Erythroblast (primary cell): ENCODE data around the gene IL36G.
"Not testable (repeated sequence)": the region's sequence is repeated elsewhere in the genome, so short reads cannot be mapped to it uniquely, and the experiment has no call there.

ENCODE experiments used
- DNase-seq, 2 experiments: peaks; one replicate each; lab custom pipeline; 2025; lab: John Stamatoyannopoulos, UW
- GATA1 ChIP-seq: IDR thresholded peaks from 2 replicates; pipeline ENCODE4 v1.6.1; 2011; ENCODE audit warnings: low read depth, mild to moderate bottlenecking, control low read depth, low read length, moderate library complexity
- POLR2A ChIP-seq: IDR thresholded peaks from 2 replicates; pipeline ENCODE4 v1.6.1; 2011; ENCODE audit warnings: mild to moderate bottlenecking, low read length

Gene IL36G

GRCh38 chr2:112977559-112978056 is at the start of gene IL36G:
Gene IL36G, plus strand, starts transcription at chr2:112978006. Its CDS starts 633 bp downstream, at chr2:112978639.
- no peak for TF ChIP-seq POLR2A
- TF ChIP-seq GATA1, result no peak
- no peak for DNase-seq

DNA sequence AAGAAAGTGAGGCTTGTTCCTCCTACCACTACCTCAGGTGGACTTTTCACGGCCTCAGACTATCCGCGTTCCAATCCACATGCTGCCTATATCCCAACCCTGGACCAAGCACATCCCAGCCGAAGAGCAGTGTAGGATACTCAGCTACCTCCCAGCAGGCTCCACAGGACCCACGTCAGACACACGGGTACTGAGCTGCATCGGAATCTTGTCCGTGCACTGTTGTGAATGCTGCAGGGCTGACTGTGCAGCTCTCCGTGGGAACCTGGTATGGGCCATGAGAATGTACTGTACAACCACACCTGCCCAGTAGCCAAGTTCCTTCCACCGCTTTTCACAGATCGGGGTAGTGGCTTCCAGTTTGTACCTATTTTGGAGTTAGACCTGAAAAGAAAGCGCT is 44.5 kb upstream of the IL36G start:
- no peak for TF ChIP-seq POLR2A
- no peak for TF ChIP-seq GATA1
- no peak for DNase-seq

DNA sequence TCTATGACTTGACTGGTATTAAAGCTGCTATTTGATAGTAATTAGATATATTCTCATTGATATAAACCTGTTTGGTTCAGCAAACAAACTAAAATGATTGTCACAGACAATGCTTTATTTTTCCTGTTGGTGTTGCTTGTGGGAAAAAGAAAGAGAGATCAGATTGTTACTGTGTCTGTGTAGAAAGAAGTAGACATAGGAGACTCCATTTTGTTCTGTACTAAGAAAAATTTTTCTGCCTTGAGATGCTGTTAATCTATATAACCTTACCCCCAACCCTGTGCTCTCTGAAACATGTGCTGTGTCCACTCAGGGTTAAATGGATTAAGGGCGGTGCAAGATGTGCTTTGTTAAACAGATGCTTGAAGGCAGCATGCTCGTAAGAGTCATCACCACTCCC is 43.7 kb upstream of the IL36G start:
- DNase-seq, result not testable (repeated sequence)

GRCh38 chr2:112936927-112937232 is 40.9 kb upstream of the IL36G start:
- TF ChIP-seq GATA1 (no peak), POLR2A (no peak)

GRCh38 chr2:112938904-112939303 is 38.9 kb upstream of the IL36G start:
- TF ChIP-seq GATA1 (no peak), POLR2A (no peak)
- no peak for DNase-seq

More at GRCh38 chr2:112936927-112937232, 40.9 kb upstream of the IL36G start:
- DNase-seq, result no peak

GRCh38 chr2:112939425-112939824 is 38.4 kb upstream of the IL36G start:
- TF ChIP-seq POLR2A (no peak), GATA1 (no peak)
- DNase-seq, result no peak

- TF ChIP-seq GATA1 (no peak), POLR2A (no peak)
- no peak for DNase-seq
Measured at GRCh38 chr2:112940859-112941625, 36.8 kb upstream of the IL36G start.

- TF ChIP-seq POLR2A (no peak), GATA1 (no peak)
- peak; percentile 68 to 85 for DNase-seq
Measured at GRCh38 chr2:112941753-112942653, 35.8 kb upstream of the IL36G start.

DNA sequence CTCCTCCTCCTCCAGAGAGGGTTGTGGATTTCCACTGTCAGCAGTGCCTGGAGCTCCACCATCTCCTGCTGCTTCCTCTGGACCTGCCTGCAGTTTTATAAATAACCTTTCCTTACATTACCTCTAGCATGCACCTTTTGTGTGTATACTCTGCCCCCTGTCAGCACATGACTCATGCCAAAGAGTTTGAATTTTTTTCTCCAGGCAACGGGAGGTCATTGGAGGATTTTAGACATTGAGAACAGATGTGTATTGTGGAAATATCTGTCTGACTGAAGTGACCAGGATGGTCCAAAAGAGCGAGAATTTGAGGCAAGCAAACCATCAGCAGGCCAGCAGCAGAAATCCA is 35.2 kb upstream of the IL36G start:
- TF ChIP-seq GATA1, result no peak
- no peak for TF ChIP-seq POLR2A
- no peak for DNase-seq

DNA sequence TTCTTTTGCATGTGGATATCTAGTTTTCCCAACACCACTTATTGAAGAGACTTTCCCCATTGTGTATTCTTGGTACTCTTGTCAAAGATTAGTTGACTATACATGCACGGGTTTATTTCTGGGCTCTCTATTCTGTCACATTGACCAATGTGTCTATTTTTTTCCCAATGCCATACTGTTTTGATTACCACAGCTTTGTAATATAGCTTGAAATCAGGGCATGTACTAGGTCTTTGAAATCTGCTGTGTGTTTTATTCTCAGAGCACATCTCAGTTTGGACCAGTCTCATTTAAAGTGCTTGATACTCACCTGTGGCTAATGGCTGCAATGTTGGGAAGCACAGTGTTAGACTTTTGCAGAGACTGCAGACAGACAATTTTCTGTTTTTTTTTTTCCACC is 32.8 kb upstream of the IL36G start:
- no peak for DNase-seq
- TF ChIP-seq POLR2A (no peak), GATA1 (no peak)

DNA sequence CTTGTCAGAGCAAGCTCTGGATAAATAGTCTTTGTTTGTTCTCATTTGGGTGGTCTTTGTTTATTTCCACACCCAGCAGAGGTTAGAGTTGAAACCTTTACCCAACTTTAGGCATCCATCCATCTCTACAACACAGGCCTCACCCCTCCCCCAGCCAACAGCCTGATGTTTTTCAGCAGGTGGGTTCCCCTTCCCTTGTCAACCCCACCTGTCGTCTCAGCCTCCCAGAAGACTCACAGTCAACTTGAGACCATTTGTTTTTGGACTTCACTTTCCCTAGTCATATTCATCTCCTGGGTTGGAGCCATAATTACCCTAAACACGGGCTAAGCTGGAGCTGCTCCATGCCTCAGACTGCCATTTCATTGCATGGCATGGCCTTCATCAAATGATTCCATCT is 31.7 kb upstream of the IL36G start:
- TF ChIP-seq POLR2A (no peak), GATA1 (no peak)
- DNase-seq, result no peak

- TF ChIP-seq GATA1 (no peak), POLR2A (no peak)
- peak in 1 of 2 experiments; percentile 12 for DNase-seq
Measured at GRCh38 chr2:112947374-112947773, 30.4 kb upstream of the IL36G start.

- TF ChIP-seq POLR2A, result no peak
- no peak for TF ChIP-seq GATA1
- DNase-seq, result no peak
Measured at GRCh38 chr2:112949456-112949855, 28.4 kb upstream of the IL36G start.

DNA sequence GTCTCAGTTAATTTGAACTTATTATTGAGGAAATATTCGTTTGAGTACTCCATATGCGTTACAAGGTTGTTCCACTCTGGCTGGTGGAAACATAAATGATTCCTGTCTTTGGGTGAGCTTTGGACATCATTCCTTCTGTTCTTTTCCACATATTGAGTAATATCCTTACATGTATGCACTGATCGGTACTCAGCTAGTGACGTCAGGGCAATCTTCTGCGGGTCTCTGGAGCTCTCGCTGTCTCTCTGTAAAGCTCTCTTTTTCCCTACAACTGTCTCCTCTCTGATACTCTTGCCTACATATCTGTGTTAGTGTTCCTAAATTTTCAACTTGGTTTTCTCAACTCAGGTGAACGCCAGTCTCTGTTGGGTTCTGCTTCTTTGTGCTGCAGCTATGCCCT is 23.4 kb upstream of the IL36G start:
- TF ChIP-seq POLR2A, result no peak
- TF ChIP-seq GATA1, result no peak
- no peak for DNase-seq

DNA sequence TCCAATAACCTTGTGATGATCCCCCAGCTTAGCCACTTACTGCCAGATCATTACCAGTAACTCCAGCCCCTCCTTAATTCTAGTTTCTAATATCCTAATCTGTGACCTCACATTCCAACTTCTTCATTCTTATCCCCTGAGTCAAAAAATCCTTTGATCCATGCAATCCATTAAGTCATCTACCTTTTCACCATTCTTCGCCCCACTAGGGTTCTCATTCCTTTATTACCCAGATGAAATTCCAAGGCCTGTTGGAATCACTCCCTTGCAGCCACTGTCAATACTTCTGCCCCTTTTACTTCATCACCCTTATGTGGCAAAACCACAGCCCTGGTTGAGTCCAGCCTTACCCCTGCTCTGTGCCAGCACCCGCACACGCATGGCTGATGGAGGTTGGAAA is 20.3 kb upstream of the IL36G start:
- TF ChIP-seq POLR2A (no peak), GATA1 (no peak)
- DNase-seq, result no peak
